ENCODE results near the gene ERGIC1. TPM values are rescaled to one million over a fixed set of nuclear protein-coding genes. Genes with fewer than 3 reads are reported as not detected.

Gene ERGIC1
- total RNA-seq, 1 donor from 2014 or later, result 158 TPM

DNA sequence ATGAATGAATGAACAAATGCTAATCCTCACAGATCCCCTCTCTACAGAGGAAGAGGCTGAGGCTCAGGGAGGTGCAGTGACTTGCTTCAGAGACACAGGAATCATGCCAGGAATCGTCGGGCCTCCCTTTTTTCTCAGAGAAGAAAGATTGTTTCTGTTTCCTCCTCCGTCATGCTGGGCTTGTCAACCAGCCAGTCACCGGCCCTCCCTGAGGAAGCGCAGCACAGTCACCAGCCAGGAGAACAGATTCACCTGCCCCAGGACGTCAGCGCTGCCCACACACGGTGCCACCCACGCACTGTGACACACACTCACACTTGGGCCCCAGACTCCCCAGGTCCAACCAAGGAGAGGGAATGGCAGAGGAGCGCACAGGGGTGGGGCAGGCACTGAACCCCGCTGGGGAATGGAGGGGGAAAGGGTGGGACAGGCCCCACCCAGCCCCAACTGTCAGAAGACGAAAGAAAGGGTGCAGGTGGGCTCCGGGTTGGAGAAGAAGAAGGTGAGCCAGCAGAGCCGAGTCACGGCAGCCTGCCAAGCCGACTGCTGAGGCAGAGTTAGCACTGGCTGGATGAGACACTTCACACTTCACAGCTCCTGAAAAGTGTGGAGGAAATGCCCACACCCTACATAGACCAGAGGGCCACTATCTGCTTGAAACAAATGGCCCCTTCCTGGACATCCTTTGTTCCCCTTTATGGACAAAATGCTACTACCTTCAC lies 13.8 kb upstream of the ERGIC1 start:
- Mint-ChIP-seq H3K36me3 (ENCODE audit: insufficient read depth) (no peaks in the 10 kb centered on the region), H3K4me1 (ENCODE audit: low read depth) (no peaks in the 10 kb centered on the region), H3K27ac (no peak overlapping the region), H3K4me3 (ENCODE audit: low read depth) (no peak overlapping the region), H3K27me3 (peaks cover 16% of the 10 kb centered on the region), H3K9me3 (ENCODE audit: low read depth) (peaks cover 1% of the 10 kb centered on the region)
- TF ChIP-seq, protein P1, sequence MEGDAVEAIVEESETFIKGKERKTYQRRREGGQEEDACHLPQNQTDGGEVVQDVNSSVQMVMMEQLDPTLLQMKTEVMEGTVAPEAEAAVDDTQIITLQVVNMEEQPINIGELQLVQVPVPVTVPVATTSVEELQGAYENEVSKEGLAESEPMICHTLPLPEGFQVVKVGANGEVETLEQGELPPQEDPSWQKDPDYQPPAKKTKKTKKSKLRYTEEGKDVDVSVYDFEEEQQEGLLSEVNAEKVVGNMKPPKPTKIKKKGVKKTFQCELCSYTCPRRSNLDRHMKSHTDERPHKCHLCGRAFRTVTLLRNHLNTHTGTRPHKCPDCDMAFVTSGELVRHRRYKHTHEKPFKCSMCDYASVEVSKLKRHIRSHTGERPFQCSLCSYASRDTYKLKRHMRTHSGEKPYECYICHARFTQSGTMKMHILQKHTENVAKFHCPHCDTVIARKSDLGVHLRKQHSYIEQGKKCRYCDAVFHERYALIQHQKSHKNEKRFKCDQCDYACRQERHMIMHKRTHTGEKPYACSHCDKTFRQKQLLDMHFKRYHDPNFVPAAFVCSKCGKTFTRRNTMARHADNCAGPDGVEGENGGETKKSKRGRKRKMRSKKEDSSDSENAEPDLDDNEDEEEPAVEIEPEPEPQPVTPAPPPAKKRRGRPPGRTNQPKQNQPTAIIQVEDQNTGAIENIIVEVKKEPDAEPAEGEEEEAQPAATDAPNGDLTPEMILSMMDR (IDR thresholded peaks at IDR 0.05; ENCODE audit: unreplicated experiment), result no peak
- DNase-seq (ENCODE audit: low spot score, unreplicated experiment), result no peak

DNA sequence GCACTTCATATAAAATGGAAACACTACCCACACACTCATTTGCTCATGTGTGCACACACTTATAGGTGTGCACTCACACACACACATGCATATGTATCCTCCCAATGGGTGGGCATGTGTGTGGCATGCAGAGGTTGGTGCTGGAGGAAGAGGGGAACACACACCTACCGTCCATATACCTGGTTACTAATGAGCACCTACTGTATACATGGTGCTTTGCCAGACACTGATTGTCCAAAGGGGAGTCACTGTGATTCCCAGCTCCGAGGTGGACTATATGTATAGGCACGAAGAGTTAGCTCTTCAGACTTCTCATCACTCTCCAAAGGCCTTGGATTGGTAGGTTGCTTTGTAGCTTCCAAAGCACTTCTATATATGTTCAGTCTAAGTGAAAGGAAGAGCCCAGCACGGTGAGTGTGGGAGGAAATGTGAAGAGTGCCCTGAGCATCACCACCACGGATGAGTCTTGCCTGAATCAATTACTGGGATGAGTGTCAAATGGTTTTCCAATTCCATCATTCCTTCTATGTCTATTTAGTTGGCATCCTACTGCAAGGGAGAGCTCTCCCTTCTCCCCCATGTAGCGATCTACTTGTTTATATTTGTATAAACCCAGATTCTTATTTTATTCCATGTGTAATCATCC lies 12.6 kb upstream of the ERGIC1 start:
- Mint-ChIP-seq H3K27me3 (peaks cover 9% of the 10 kb centered on the region), H3K9me3 (ENCODE audit: low read depth) (peaks cover 14% of the 10 kb centered on the region), H3K4me1 (ENCODE audit: low read depth) (no peaks in the 10 kb centered on the region), H3K36me3 (ENCODE audit: insufficient read depth) (no peaks in the 10 kb centered on the region), H3K27ac (no peak overlapping the region), H3K4me3 (ENCODE audit: low read depth) (no peak overlapping the region)
- DNase-seq (ENCODE audit: low spot score, unreplicated experiment), result no peak
- TF ChIP-seq, protein P1 (IDR thresholded peaks at IDR 0.05; ENCODE audit: unreplicated experiment), result no peak

DNA sequence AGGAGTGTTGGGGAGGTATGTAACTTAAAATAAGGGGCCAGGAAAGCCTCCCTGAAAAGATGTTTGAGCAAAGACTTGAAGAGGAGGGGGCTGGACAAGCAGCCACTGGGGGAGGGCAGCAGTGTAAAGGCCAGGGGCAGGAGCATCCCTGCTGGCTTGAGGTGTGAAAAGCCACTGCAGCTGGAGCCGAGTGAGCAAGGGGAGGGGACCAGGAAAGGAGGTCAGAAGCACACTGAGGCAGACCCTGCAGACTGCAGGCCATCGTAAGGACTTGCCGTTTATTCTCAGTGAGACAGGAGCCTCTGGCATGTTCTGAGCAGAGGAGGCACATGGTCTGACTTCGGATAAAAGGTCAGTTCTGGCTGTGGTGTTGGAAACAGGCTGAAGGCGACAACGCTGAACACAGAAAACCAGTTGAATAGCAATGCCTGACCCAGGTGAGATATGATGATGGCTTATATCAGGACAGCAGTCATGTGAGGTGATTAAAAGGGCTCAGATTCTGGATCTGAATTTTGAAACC lies 10.2 kb upstream of the ERGIC1 start:
- no peak for DNase-seq (ENCODE audit: low spot score, unreplicated experiment)
- peaks cover 2% of the 10 kb centered on the region for H3K4me1 Mint-ChIP-seq (ENCODE audit: low read depth)
- peaks cover 18% of the 10 kb centered on the region for H3K9me3 Mint-ChIP-seq (ENCODE audit: low read depth)
- H3K36me3 Mint-ChIP-seq (ENCODE audit: insufficient read depth), result peaks cover 1% of the 10 kb centered on the region
- H3K27ac Mint-ChIP-seq, result no peak overlapping the region
- peaks cover 7% of the 10 kb centered on the region for H3K27me3 Mint-ChIP-seq
- TF ChIP-seq, protein P1 (IDR thresholded peaks at IDR 0.05; ENCODE audit: unreplicated experiment), result no peak
- H3K4me3 Mint-ChIP-seq (ENCODE audit: low read depth), result no peak overlapping the region

DNA sequence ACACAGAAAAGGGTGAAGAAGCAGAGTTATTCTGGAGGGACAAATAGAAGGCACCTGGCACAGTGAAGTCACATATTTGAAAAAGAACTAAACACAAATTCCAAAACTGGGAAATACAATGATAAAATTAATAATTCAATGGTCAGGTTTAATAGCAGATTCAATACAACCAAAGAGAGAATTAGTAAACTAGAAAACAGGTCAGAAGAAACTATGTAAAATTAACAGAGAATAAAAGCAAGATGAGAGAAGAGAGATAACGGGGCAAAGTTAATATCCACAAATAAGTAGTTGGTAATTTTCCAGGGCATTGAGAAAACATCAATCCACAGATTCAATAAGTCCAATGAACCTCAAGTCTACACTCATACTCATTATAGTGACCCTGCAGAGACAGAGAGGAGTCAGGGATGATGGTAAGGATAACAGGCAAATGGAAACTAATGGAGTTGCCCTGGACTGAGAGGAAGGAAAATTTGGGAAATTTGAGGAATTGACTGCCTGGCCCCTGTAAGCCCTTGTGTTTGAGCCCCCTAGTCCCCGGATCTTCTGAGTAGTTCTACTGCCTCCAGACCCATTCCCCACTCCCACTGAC lies 8.3 kb upstream of the ERGIC1 start:
- Mint-ChIP-seq H3K27ac (no peak overlapping the region), H3K4me3 (ENCODE audit: low read depth) (no peak overlapping the region), H3K36me3 (ENCODE audit: insufficient read depth) (peaks cover 1% of the 10 kb centered on the region), H3K27me3 (peaks cover 6% of the 10 kb centered on the region), H3K4me1 (ENCODE audit: low read depth) (peaks cover 12% of the 10 kb centered on the region), H3K9me3 (ENCODE audit: low read depth) (peaks cover 18% of the 10 kb centered on the region)
- TF ChIP-seq, protein P1 (IDR thresholded peaks at IDR 0.05; ENCODE audit: unreplicated experiment), result no peak
- no peak for DNase-seq (ENCODE audit: low spot score, unreplicated experiment)

DNA sequence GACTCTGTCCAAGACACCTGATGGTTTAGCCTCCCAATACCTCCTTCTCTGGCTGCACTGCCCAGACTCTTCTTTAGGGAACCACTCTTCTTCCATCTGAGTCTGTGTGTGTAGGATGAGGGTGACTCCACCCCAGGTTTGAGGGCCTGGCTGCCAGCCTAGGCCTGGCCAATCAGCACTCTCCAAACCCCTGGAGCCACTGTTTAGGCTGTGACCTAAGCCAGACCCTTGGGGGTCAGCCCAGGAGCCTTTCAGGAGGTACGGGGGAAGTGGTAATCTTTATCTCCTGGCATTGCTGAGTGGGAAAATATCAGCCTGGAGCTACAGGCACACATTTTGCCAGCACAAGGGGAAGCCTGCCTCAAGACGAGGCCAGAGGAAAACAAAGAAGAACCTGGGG lies 6.2 kb upstream of the ERGIC1 start:
- Mint-ChIP-seq H3K4me3 (ENCODE audit: low read depth) (no peak overlapping the region), H3K27me3 (no peaks in the 10 kb centered on the region), H3K36me3 (ENCODE audit: insufficient read depth) (peaks cover 1% of the 10 kb centered on the region), H3K9me3 (ENCODE audit: low read depth) (peaks cover 18% of the 10 kb centered on the region), H3K4me1 (ENCODE audit: low read depth) (peaks cover 16% of the 10 kb centered on the region), H3K27ac (no peak overlapping the region)
- TF ChIP-seq, protein P1 (IDR thresholded peaks at IDR 0.05; ENCODE audit: unreplicated experiment), result no peak
- no peak for DNase-seq (ENCODE audit: low spot score, unreplicated experiment)
